GM21526 (cell line): Measurements from ENCODE around the gene ATP5ME.
"Not testable (repeated sequence)": the region's sequence is repeated elsewhere in the genome, so short reads cannot be mapped to it uniquely, and the experiment has no call there.

Source experiments
- ATAC-seq: cut with Tn5 transposase; IDR thresholded peaks from one replicate; pipeline ENCODE4 v1.9.1; 2021; ENCODE audit warnings: moderate library complexity; ENCODE audit not compliant: unreplicated experiment, low FRiP score

The ATP5ME gene

GRCh38 chr4:657338-657833, 16.7 kb downstream of the ATP5ME start:
- ATAC-seq = no peak

GRCh38 chr4:656436-657337, 17.4 kb downstream of the ATP5ME start:
- ATAC-seq = no peak

GRCh38 chr4:655464-656151, 18.5 kb downstream of the ATP5ME start:
- no peak for ATAC-seq

- no peak for ATAC-seq
Observed at GRCh38 chr4:654871-655463, 19.1 kb downstream of the ATP5ME start.

- no peak for ATAC-seq
Observed at GRCh38 chr4:654503-654845, 19.6 kb downstream of the ATP5ME start.

- ATAC-seq = no peak
Observed at GRCh38 chr4:653831-654502, 20.1 kb downstream of the ATP5ME start.

GRCh38 chr4:653080-653821, 20.8 kb downstream of the ATP5ME start:
- no peak for ATAC-seq

- no peak for ATAC-seq
Observed at GRCh38 chr4:651884-652642, 22.0 kb downstream of the ATP5ME start.

- no peak for ATAC-seq
Observed at GRCh38 chr4:650951-651883, 22.9 kb downstream of the ATP5ME start.

GRCh38 chr4:650461-650860, 23.6 kb downstream of the ATP5ME start:
- ATAC-seq = no peak

GRCh38 chr4:649751-650310, 24.2 kb downstream of the ATP5ME start:
- ATAC-seq = no peak

- no peak for ATAC-seq
Observed at GRCh38 chr4:649293-649625, 24.8 kb downstream of the ATP5ME start.

- ATAC-seq = no peak
Observed at GRCh38 chr4:648579-649292, 25.3 kb downstream of the ATP5ME start.

- no peak for ATAC-seq
Observed at GRCh38 chr4:647481-647880, 26.6 kb downstream of the ATP5ME start.

GRCh38 chr4:646460-646859, 27.6 kb downstream of the ATP5ME start:
- no peak for ATAC-seq

- ATAC-seq = not testable (repeated sequence)
Observed at GRCh38 chr4:642366-642765, 31.7 kb downstream of the ATP5ME start.

- no peak for ATAC-seq
Observed at GRCh38 chr4:637536-638280, 36.4 kb downstream of the ATP5ME start.
